HG03060 (cell line): ENCODE measurements around the gene SNAI1.
"Not testable (repeated sequence)": the region's sequence is repeated elsewhere in the genome, so short reads cannot be mapped to it uniquely, and the experiment has no call there.

Experiments used
- ATAC-seq: cut with Tn5 transposase; IDR thresholded peaks from one replicate; pipeline ENCODE4 v1.9.1; 2021; ENCODE audit warnings: low read depth, moderate number of reproducible peaks; ENCODE audit not compliant: unreplicated experiment

SNAI1 gene

DNA sequence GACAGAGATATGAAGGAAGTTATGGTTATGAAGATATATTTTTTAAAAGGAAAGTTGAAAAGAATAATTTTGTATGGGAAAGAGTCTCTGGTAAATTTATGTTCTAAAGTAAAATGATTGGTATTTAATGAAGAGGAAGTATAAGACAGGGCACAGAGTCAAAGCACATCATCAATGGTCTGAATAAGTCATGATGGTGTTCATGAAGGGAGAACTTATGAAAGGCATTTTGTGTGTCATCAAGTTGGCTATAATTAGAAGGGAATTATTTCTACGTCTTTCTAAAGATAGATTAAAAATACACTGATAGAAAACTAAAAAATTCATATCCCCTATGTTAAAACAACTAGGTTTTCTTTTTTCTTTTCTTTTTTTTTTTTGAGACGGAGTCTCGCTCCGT, 21.4 kb upstream of the SNAI1 start:
- no peak for ATAC-seq

DNA sequence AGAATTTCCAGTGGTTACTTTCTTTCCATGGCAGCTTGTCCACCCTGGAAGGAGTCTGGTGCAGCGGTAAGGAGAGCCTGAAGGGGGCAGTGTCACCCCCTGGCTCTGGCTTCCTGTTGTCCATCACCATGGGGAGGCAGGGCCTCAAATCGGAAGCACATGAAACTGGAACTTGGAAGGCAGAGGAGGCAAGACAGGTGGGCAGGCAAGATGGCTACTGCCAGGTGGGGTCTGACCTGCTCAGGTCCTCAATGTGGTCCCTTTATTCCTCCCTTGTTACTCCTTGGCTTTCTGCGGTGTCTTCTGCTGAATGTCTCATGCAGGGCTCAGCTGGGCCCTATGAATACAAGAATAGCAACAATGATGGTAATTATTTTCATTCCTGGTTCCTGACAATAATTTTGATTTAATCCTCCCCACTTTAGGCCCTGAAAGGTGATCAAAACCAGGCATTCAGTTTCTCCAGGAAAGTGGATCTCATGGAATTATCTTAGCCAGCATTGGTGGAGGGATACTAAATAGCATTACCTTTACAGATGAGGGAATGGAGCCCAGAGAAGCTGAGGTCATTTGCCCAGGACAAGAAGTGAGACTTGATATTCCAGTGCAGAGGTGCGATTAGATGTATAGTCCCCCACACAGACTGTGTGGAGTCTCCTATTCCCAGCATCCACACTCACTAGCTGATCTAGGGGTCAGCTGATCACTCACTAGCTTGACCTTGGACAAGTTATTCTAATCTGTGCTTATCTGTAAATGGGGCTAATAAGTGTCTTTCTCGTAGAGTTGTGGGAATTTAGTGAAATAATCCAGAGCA, 17.6 kb upstream of the SNAI1 start:
- no peak for ATAC-seq

DNA sequence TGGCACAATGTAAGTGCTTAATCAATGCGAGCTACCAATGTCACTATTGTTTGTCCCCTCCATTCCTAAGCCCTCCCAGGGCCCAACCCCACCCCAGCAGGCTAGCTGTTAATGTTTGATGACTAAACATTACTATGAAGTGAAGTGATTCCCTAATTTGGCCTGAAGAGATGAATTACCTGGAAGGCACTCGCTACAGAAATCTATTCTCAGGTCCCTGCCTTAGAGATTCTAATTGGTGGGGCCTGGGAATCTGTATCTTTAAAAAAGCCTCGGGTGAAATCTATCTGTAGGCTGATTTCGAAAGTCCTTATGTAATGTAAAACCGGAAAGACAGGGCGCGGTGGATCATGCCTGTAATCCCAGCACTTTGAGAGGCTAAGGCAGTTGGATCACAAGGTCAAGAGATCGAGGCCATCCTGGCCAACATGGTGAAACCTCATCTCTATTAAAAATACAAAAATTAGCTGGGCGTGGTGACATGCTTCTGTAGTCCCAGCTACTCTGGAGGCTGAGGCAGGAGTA, 16.9 kb upstream of the SNAI1 start:
- ATAC-seq, result no peak

DNA sequence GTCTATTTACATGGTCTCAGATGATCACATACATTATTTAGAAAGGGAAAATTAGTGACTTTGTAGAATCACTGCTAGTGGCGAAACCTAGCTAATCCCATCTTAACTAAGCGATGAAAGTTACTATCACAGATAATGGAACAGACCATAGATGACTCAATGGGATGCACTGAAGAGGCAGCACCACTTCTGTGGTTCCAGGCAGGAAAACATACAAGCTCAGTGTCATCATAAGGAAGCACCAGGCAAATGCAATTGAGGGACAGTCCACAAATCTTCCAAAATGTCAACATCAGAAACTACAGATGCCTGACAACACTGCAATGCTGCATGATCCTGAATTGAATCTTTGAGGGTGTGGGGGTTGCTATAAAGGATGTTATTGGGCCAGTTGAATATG, 15.9 kb upstream of the SNAI1 start:
- ATAC-seq, result no peak

DNA sequence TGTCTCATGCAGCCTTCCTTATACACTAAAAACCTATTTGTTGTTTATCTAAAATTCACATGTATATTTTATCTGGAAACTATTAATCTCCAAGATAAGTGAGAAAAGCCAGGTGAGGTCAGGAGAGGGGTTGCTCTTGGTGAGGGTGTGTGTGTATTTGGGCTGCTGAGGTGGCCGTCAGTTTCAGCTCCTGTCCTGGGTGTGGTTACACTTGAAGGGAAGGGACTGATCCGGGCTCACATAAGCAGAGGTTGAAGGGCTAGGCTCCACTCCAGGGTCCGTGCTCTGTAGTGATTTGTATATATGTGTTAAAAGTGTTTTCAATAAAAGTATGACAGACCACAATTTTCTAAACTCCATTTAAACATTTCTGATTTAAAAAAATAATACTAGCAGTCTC, 13.5 kb upstream of the SNAI1 start:
- ATAC-seq, result no peak

DNA sequence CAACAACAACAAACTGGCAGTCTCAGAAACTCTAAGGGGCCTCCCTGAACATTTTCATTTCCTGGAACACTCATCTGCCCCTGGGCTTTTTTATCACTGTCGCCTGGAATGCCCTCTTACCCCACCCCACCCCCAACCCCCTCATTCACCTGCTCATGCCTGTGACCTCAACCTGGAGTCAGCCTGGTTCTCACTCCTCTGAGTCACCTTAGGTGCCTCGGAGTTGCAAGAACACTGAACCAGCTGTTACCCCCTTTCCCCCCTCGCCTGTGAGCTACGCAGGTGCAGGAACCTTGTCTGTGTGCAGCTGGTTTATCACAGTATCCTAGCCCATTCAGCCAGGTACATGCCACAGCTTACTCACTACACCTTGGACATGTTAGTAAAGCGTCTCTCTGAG, 12.8 kb upstream of the SNAI1 start:
- no peak for ATAC-seq

DNA sequence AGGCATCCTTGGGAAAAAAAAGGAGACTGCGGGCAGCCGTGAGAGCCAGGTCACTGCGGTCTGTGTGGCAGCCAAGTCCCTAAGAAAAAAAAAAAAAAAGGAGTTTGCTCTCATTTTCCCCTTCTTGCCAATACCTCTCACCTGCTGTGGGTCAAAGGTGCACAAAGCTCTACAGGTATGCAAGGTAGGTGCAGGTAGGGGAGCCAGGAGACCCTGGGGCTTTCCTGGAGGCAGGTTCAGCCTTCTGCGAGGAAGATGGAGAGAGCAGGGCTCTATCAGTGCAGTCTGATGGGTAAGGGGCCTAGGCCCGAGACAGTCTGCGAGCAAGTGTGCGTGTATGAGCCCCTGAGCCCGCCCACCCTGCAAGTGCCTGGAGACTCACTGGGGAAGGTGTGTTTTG, 12.3 kb upstream of the SNAI1 start:
- no peak for ATAC-seq

DNA sequence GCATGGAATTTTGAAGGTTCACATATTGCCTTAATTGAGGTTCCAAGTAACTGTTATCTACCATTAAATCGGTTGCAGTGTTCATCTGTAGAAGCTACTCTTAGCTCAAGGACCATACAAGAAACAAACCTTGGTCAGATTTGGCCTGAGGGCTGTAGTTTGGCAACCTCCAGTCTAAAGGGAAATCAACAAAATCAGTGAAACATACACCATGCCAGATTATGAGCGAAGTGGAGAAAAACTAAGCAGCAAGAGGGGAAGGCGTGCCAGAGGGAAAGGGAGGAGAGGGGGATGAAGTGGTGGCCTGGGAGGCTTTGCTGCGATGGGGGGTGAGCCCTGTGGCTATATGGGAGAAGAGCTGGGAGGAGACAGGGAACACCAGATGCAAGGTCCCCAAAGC, 8.8 kb upstream of the SNAI1 start:
- ATAC-seq, result no peak

DNA sequence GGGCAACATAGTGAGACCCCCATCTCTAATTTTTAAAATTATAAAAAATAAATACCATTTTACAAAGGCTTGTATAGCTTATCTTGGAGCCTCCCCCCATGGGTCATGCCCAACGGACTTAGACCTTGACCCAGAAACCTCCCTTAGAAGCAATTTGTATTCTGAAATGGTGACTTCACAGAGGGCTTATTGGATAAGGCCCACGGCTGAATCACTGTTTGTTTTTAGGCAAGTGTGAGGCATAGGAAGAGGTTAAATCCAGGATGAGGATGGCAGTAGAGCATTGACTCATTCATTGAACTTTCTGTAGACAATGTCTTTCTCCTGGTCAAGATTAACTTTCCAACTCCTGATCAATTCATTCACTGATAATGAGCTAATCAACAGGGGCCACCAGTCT, 6.2 kb upstream of the SNAI1 start:
- no peak for ATAC-seq

DNA sequence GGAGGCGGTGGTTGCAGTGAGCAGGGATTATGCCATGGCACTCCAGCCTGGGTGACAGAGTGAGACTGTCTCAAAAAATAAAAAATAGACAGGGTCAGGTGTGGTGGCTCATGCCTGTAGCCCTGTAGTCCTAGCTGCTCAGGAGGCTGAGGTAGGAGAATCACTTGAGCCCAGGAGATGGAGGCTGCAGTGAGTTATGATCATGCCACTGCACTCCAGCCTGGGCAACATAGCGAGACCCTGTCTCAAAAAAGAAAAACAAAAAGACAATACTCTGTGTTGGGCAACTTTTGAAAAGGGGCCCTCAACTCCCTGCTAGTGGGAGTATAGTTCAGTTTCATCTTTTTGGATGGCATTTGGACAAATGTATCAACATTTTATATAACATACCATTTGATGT, 5.0 kb upstream of the SNAI1 start:
- not testable (repeated sequence) for ATAC-seq

DNA sequence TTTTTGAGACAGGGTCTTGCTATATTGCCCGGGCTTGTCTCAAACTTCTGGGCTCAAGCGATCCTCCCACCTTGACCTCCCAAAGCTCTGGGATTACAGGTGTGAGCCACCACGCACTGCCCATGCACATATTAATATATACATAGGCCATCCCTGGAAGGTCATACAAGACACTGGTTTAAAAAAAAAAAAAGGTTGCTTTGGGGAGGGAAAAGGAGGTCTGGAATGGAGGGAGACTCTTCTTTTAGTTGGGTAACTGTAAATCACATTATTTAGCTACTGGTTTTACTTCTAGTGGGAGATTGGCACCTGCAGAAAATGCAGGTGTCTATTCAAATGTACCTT, 4.1 kb upstream of the SNAI1 start:
- no peak for ATAC-seq

DNA sequence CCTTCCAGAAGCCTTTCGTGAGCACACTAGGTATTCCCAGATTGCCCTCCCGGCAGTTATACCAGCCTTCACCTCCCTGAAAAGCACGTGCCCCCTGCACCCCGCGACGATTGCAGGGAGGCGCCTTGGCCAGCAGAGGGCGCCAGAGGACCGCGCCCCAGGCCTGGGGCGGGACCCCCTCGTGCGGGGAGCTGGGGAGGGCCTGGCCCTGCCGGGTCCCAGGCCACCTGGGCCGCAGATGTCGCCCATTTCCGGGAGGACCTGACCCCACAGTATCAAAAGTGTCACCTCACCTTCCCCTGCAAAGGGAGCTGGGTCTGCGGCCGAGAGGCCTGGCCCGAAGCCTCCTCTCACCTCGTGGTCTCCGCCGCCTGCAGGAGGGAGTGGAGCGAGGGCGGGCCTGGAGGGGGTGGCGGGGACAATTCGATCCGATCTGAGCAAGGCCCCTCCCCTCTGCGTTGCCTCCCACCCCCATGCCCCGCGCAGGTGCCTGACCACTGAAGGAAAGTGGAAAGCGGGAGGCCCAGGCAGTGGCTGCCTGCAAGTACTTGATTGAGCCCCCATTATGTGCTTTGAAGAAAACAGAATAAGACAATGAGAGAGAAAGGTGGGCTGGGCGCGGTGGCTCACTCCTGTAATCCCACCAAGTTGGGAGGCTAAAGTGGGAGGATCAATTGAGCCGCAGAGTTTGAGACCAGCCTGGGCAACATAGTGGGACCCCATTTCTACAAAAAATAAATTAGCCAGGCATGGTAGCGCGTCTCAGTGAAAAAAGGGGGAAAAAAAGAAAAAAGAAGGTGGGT, 3.5 kb upstream of the SNAI1 start:
- ATAC-seq, result no peak

DNA sequence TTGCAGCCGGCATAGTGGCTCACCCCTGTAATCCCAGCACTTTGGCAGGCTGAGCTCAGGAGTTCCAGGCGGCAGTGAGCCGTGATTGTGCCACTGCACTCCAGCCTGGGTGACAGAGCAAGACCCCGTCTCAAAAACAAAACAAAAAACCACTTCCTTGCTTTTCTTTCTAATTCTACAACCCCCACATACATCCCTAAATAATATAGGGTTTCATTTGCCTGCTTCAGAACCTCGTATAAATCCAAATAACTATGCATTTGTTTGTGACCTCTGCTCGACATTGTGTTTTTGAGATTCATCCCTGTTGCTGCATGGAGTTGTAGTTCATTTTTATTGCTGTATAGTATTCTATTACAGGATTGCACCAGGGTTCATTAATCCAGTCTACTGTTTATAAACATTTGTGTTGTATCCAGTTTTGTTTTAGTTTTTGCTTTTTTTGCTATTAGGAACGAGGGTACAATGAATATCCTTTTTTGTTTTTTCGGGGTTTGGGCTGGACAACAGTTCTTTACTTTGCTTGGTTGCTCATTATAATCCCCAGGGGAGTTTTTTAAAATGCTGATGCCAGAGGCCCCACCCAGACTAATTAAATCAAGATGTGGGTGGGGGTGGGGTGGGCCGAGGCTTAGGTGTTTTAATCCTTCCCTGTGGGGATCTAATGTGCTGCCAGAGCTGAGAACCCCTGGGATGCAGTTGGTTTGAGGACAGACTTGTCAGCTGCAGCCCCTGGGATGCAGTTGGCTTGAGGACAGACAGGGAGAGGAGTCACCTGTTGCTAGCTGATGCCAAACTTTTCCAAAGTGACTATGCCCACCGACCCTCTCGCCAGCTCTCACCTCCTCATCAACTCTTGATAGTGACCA, 2.4 kb upstream of the SNAI1 start:
- no peak for ATAC-seq

DNA sequence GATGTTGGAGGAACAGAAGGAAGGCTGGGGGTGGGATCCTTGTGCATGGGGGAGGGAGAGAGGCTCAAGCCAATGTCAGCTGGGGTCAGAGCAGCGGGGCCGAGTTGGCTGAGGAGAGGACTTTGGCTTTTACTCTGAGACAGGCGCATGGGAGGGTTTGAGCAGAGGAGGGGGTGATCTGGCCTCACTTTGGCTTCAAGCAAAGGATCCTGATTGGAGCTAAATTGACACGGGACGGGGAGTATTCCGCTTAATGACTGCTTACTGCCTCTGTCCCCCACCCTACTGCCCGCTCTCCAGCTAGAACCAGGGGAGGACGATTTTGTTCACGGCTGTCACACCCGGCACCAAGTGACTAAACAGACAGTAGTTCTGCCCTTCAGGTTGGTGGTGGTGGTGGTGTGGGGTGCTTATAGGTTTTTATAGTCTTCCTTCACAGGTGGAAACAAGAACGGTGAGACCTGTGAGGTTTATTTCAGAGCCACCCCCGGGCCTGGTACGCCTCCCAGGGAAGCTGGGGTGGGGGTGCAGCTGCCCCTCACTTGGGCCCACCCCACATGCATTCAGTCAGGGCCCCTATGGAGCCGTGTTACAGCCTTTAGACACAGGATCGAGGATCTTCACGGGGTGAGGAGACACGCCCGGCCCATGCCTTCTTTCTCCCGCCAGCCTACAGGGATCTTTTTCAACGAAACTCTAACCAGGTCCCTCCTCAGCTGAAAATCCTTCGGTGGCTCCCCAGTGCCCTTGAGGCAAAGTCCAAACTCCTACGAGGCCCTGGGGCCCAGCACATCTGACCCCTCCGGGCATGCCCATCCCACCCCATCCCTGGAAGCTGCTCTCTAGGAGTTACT, 1.3 kb upstream of the SNAI1 start:
- no peak for ATAC-seq

DNA sequence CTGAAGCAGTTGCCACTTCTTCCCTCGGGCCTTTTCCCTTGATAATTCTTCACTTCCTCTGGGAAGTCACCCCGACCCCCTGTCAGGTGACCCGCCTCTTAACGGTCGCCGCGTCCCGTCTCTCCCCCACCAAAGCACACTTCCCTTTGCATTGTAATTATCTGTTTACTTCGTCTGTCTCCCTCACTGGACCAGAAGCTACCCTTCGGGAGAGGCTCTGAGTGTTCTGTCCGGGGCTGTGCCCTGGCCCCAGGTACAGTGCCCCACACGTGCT, 771 bp upstream of the SNAI1 start:
- ATAC-seq, result no peak

DNA sequence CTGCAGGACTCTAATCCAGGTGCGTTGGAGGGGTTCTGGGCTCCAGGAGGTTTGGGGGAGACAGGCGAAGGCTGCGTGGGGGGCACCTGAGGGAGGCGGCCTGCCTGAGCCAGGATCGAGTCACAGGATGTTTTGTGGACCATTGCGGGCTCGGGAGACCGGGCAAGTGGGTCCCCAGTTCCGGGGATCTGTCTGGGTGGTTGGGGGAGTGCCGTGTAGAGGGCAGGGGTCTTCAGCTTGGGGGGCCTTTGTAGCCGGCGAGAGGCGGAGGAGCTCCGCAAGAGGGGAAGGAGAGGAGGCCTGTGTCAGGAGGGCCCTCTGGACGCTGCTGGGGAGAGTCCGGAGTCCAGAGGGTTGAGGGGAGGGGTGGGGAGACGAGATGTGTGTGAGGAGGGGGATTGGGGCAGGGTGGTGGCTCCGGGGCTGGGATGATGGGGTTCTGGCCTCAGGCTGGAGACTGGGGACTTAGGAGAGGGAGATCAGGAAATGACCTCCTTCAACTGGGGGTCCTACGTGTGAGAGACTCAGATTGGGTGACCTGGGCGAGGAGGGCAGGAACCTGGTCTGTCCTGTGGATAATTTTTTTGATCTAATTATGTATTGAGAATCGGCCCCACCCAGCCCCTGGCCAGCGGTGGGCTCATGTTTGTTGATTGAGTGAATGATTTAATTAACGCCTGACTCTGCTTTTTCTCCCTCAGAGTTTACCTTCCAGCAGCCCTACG, 505 bp downstream of the SNAI1 start:
- no peak for ATAC-seq

DNA sequence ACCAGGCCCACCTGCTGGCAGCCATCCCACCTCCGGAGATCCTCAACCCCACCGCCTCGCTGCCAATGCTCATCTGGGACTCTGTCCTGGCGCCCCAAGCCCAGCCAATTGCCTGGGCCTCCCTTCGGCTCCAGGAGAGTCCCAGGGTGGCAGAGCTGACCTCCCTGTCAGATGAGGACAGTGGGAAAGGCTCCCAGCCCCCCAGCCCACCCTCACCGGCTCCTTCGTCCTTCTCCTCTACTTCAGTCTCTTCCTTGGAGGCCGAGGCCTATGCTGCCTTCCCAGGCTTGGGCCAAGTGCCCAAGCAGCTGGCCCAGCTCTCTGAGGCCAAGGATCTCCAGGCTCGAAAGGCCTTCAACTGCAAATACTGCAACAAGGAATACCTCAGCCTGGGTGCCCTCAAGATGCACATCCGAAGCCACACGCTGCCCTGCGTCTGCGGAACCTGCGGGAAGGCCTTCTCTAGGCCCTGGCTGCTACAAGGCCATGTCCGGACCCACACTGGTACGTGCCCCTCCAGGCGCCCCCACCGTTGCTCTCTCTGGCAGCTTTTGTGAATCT, 1.1 kb downstream of the SNAI1 start:
- ATAC-seq, result no peak

DNA sequence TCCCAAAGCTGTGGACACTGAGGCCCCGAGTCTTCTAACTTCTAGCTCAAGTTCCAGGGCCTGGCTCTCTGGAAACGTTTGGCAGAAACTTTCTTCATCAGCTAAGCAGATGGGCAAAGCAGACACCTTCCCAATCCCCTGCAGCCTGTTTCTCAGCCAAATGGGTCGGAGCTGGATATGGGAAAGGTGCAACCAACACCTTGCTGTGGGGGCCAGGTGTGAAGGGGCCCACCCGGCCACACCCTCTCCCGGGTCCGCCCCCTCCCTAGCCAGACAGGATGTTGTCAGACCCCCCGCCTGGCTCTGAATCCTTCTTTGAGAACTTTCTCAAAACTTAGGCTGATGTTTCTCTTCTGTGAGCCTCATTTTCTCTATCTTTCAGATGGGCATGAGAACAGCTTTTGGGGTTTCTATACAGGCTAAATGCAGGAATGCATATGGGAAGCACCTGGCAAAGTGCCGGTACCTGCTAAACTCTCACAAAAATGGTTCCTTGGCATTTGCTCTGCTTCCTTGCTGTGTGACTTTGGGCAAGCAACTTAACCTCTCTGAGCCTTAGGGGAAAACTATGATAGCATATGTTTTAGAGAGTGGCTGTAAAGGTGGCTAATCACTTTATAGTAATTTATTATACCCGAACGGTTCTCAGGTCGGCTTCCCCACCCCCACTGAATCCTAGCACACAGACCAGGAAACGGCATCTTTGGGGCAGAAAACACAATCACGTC, 1.8 kb downstream of the SNAI1 start:
- no peak for ATAC-seq

DNA sequence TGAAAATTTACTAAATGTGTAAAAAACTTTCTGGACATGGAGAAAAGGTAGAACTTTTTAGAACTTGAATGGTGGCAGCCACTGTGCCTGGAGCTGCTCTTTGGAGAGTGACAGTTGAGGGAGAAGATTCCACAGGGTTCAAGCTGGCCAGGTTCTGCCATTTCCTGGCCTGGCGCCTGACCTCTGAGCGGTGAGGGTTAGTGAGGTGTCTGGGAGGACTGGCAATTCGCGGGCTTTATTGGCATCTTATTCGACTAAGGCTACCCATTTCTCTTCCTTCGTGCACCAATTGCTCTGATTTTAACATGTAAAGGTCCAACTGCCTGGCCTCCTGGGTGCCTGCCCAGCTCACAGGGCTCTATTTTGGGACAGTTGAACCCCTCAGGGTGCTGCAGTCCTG, 2.4 kb downstream of the SNAI1 start:
- ATAC-seq, result no peak
